Purkinje cell (primary cell): ENCODE measurements around the gene DHX32. TPM values are rescaled to one million over a fixed set of nuclear protein-coding genes. Genes with fewer than 3 reads are reported as not detected.

ENCODE experiments used
- polyA plus RNA-seq: library from polyadenylated mRNA; unstranded; fragments of >200 nt; fragmentation: Nextera tagmentation; gene quantifications from 2 replicates; pipeline ENCODE4 v1.2.1, GENCODE V29; 2014

The DHX32 gene
- polyA plus RNA-seq: 9.4 and 9.5 TPM in 2 replicates

DNA sequence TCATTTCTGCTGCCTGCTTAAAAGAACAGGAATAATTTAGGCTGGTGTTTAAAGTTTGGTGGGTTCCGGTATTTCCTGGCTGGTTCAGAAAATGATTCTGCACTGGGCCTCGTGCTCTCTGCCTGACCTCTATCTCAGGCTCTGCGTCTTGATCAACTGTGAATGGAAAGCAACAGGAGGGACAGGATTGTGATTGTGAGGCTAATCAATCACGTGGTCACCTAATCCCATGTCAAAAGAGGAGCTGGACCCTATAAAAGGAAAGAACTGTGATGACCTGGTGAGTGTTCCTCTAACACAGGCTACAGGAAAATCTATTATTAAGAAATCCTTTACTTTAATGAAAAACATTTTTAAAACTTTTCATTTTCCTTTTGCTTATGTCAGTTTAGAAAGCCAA is at the start of gene DHX32:
TSS of gene DHX32 (minus strand) at position 101 of the 400 bp plus-strand sequence. CDS start 468 bp downstream, outside the sequence.

DNA sequence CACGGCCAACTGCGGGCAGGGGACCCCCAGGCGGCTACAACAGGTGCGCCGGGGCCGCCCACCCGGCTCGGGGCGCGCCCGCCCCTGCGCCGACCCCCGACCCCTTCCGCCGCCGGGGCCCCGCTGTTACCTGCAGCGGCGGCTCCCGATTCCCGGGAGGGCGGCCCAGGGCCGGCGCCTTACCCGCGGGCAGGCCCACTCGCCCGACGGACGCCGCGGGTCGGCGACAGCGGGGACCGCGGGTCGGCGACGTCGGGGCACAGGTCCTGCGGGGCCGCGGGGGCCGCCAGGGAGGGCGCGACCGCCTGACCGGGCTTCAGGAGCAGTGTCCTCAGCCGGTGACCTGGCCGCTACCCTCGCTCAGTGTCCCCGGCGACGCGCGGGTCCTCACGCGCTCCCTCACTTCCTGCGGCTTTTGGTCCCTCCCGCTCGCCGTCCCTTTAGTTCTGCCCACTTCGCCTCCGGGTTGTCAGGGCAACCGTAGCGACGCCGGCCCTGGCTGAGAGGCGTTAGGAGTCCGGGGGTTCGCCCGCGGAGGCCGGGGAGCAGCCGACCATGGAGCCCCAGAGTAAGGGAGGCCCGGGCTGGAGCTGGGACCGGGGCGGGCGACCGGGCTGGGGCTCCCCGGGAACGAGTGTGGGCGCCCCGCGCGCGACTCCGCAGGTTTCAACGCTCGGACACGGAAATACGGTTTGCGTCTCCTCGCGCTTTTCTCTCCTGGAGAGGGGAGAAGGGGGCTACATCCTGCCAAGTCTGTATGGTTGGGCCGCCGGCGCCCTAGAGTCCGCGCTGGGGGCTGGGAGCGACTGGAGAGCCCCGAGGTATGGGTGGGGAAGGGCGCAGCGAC is 15.2 kb upstream of the DHX32 start, which contains the start of gene FANK1:
TSS of gene FANK1 (plus strand) at position 477 of the 847 bp plus-strand sequence. CDS start at position 556, 79 bp downstream.

GRCh38 chr10:125822878-125823662 is 58.0 kb downstream of the DHX32 start, which contains the start of the genes BCCIP and UROS:
BCCIP (plus strand) TSS chr10:125823546; CDS start chr10:125823558, 12 bp downstream.
UROS (minus strand) TSS chr10:125823258; CDS start chr10:125816499, 6,759 bp downstream.

Other genes starting within 250 kb of the DHX32 start
- gene TEX36, start 198.1 kb downstream of the DHX32 start, polyA plus RNA-seq: not detected in 2 replicates
- 10.0 and 15.5 TPM in 2 replicates for gene EDRF1, start 161.6 kb downstream of the DHX32 start, polyA plus RNA-seq
- not detected in 2 replicates for gene MMP21, start 105.5 kb downstream of the DHX32 start, polyA plus RNA-seq
- gene UROS, start 58.0 kb downstream of the DHX32 start, polyA plus RNA-seq: 15.6 and 31.0 TPM in 2 replicates
- 138 and 144 TPM in 2 replicates for gene BCCIP, start 57.7 kb downstream of the DHX32 start, polyA plus RNA-seq
- 0.70 and 4.2 TPM in 2 replicates for gene FANK1, start 15.3 kb upstream of the DHX32 start, polyA plus RNA-seq